Naive thymus-derived CD4-positive, alpha-beta T cell (primary cell): ENCODE results near the gene HS3ST3A1. TPM values are rescaled to one million over a fixed set of nuclear protein-coding genes. Genes with fewer than 3 reads are reported as not detected.

ENCODE experiments used
- ATAC-seq: fragments of 150-1000 bp; cut with Tn5 transposase; 2 replicates; pipeline ENCODE4 v1.10.0; 2021; ENCODE audit warnings: mild to moderate bottlenecking, moderate library complexity
- CTCF ChIA-PET: fragments of 350-600 bp; sonication (Branson Sonifier 250); formaldehyde crosslinking; loops from one replicate; lab custom pipeline; 2021; ENCODE audit warnings: antibody characterized with exemption; lab: Charles Lee
- POLR2A ChIA-PET: fragments of 350-600 bp; sonication (Branson Sonifier 250); formaldehyde crosslinking; loops from one replicate; lab custom pipeline; 2021; ENCODE audit warnings: antibody characterized with exemption, inconsistent platforms; lab: Charles Lee
- DNase-seq, 9 donors: peaks; one replicate each; pipeline versions ENCODE4 v3.0.0 to v3.0.0-alpha.2; 2020 to 2022; ENCODE audit warnings: mixed read lengths in 1 of 9
- H3K27ac ChIP-seq: one replicate; pipeline ENCODE4 v1.7.0; 2013; ENCODE audit warnings: mild to moderate bottlenecking, low read depth, low read length, moderate library complexity
- H3K27me3 ChIP-seq, 2 donors: one replicate each; pipeline ENCODE4 v1.7.0; 2013; ENCODE audit warnings: low read length in 2 of 2, mild to moderate bottlenecking in 2 of 2, moderate library complexity in 2 of 2; ENCODE audit not compliant: control insufficient read depth in 2 of 2, insufficient read depth in 2 of 2
- H3K36me3 ChIP-seq, 3 experiments: 1 replicate in 2 of 3; 2 replicates in 1 of 3; pipeline ENCODE4 v1.7.0; 2013; ENCODE audit warnings: low read length in 3 of 3, mild to moderate bottlenecking in 3 of 3, moderate library complexity in 1 of 3; ENCODE audit not compliant: insufficient read depth in 3 of 3, control insufficient read depth in 2 of 3
- H3K4me1 ChIP-seq, 2 donors: one replicate each; pipeline ENCODE4 v1.7.0; 2013; ENCODE audit warnings: low read length in 2 of 2, mild to moderate bottlenecking in 2 of 2, moderate library complexity in 1 of 2; ENCODE audit not compliant: control insufficient read depth in 2 of 2, insufficient read depth in 2 of 2
- H3K4me3 ChIP-seq: 2 replicates; pipeline ENCODE4 v1.7.0; 2013; ENCODE audit warnings: mild to moderate bottlenecking, low read length
- H3K9me3 ChIP-seq, 3 experiments: 1 replicate in 2 of 3; 2 replicates in 1 of 3; pipeline ENCODE4 v1.7.0; 2013; ENCODE audit warnings: low read length in 3 of 3; ENCODE audit not compliant: control insufficient read depth in 2 of 3
- H3K27ac Mint-ChIP-seq, 9 donors: one replicate each; pipeline ENCODE4 v1.8.0; 2020 to 2022; ENCODE audit warnings: mixed read lengths in 9 of 9, mild to moderate bottlenecking in 8 of 9, moderate library complexity in 5 of 9, inconsistent platforms in 2 of 9
- H3K27me3 Mint-ChIP-seq, 5 donors: one replicate each; pipeline ENCODE4 v1.8.0; 2021 to 2022; ENCODE audit warnings: mixed read lengths in 5 of 5, mild to moderate bottlenecking in 1 of 5
- H3K36me3 Mint-ChIP-seq, 5 donors: one replicate each; pipeline ENCODE4 v1.8.0; 2020 to 2022; ENCODE audit warnings: mixed read lengths in 5 of 5, mild to moderate bottlenecking in 3 of 5, inconsistent platforms in 1 of 5
- H3K4me1 Mint-ChIP-seq, 7 donors: one replicate each; pipeline ENCODE4 v1.8.0; 2020 to 2022; ENCODE audit warnings: mixed read lengths in 7 of 7, mild to moderate bottlenecking in 3 of 7, inconsistent platforms in 1 of 7
- H3K4me3 Mint-ChIP-seq, 10 donors: one replicate each; pipeline ENCODE4 v1.8.0; 2020 to 2022; ENCODE audit warnings: mild to moderate bottlenecking in 10 of 10, mixed read lengths in 10 of 10, moderate library complexity in 6 of 10, inconsistent platforms in 2 of 10
- H3K9me3 Mint-ChIP-seq, 11 donors: one replicate each; pipeline ENCODE4 v1.8.0; 2020 to 2022; ENCODE audit warnings: mixed read lengths in 11 of 11, mild to moderate bottlenecking in 4 of 11, inconsistent platforms in 1 of 11, moderate library complexity in 1 of 11
- intact Hi-C, 2 donors: fragments of 100-400 bp; cut with micrococcal nuclease; formaldehyde crosslinking; loops; one replicate each; pipeline ENCODE4 v1.15.1; 2023
- polyA plus RNA-seq, 2 donors: library from polyadenylated mRNA; unstranded; fragments of 300-500 nt; fragmentation: Illumina TruSeq; gene quantifications; one replicate each; pipeline ENCODE4 v1.2.3, GENCODE V29; 2021
- total RNA-seq, 6 experiments: library from RNA in 5 of 6; stranded (reverse) in 5 of 6; gene quantifications; 1 replicate in 5 of 6; 2 replicates in 1 of 6; pipeline ENCODE4 v1.2.3 and lab custom pipeline; 2021 to 2026

Gene HS3ST3A1
- total and polyA plus RNA-seq, 7 experiments from 2014 or later: 0.87 to 4.2 (median 3.6) TPM; not detected in 2

DNA sequence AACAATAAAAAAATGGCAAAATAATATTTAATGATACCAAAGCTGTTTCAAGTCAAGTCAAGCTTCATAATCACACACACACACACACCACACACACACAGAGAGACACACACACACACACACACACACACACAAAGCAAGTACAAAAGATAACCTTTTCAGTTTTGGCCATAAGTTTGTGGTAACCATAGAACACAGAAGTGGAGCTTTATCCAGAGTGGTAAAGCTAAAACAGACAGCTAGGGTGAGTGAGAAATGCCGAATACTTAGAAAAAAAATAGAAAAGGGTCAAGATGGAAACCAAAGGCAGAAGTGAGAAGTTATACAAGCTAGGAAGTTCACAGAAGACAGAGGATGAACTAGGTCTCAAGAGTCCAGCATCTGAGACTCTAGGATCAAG, 79.0 kb downstream of the HS3ST3A1 start:
- ChIA-PET POLR2A (no interaction called here), CTCF (interaction anchor here (0.7 kb wide), 1 partner anchor 119 kb away, joined by 4 read pairs; no protein-coding TSS in a partner anchor)
- H3K9me3 Mint-ChIP-seq: peaks cover 0 to 2% (median 0%) of the 10 kb centered on the region in 11 donors
- intact Hi-C loops: no loop called here
- Histone ChIP-seq H3K36me3 (no peaks in the 10 kb centered on the region), H3K27ac (no peak overlapping the region), H3K27me3 (no peaks in the 10 kb centered on the region), H3K9me3 (no peaks in the 10 kb centered on the region), H3K4me3 (no peak overlapping the region), H3K4me1 (no peaks in the 10 kb centered on the region)
- H3K4me3 Mint-ChIP-seq: no peak overlapping the region
- no peak overlapping the region for H3K27ac Mint-ChIP-seq
- no peaks in the 10 kb centered on the region for H3K36me3 Mint-ChIP-seq
- DNase-seq (no peak), ATAC-seq (no peak)
- peaks cover 0 to 19% (median 7%) of the 10 kb centered on the region in 5 donors for H3K27me3 Mint-ChIP-seq
- no peaks in the 10 kb centered on the region for H3K4me1 Mint-ChIP-seq

DNA sequence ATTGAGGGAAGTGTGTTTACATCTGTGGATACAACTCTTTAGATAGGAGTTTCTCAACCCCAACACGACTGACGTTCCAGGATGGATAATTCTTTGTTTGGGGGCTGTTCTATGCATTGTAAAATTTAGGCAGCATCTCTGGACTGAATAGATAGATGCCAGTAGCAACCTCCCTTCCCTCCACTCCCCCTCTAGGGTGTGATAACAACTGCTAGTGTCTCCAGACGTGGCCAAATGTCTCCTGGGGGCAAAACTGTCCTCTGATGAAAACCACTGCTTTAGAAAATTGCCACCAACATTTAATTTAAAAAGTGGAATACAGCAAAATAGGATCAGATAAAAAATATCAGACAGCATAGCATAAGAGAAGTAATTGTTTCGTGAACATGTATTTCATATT, 79.9 kb downstream of the HS3ST3A1 start:
- Mint-ChIP-seq H3K27ac (no peak overlapping the region), H3K4me1 (no peaks in the 10 kb centered on the region), H3K4me3 (no peak overlapping the region), H3K9me3 (peaks cover 0 to 3% (median 0%) of the 10 kb centered on the region in 11 donors), H3K27me3 (peaks cover 0 to 13% (median 4%) of the 10 kb centered on the region in 5 donors), H3K36me3 (no peaks in the 10 kb centered on the region)
- no peak for ATAC-seq
- Histone ChIP-seq H3K4me1 (no peaks in the 10 kb centered on the region), H3K27ac (no peak overlapping the region), H3K4me3 (no peak overlapping the region), H3K9me3 (no peaks in the 10 kb centered on the region), H3K27me3 (no peaks in the 10 kb centered on the region), H3K36me3 (no peaks in the 10 kb centered on the region)
- DNase-seq: no peak
- intact Hi-C loops: no loop called here
- CTCF ChIA-PET: no interaction called here
- POLR2A ChIA-PET: no interaction called here

DNA sequence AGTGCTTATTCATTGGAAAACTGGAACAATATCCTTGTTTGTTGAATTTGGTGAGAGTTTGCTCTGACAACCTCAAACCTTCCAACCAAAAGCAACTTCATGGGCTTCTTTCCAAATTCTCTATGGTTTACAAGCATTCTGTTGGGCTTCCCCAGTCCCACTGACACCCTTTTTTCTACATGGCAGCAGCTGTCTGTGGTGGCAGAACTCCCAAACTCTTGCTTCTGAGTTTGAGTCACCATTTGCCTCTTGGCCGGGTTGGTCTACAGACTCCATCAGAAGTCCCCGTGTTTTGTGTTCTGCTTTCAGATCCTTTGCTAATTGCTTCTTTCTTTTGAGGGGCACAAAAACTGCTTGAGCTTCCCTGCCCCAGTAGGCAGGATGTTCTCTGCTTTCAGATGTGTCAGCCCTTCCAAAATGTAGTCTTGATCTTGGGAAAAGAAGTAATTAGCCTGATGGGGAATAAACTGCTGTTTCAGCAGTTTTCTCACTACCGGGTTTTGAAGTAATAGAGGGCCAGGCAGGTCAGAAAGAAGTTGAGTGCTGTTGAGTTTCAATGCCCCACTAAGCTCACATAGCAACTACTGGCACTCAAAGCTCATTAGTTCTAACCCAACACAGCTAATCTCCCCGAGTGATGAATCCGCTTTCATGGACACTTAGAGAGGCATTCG, 80.7 kb downstream of the HS3ST3A1 start:
- H3K4me1 ChIP-seq: no peaks in the 10 kb centered on the region
- POLR2A ChIA-PET: no interaction called here
- H3K4me1 Mint-ChIP-seq: no peaks in the 10 kb centered on the region
- H3K27me3 ChIP-seq: no peaks in the 10 kb centered on the region
- ATAC-seq (no peak), DNase-seq (no peak)
- intact Hi-C loops: no loop called here
- H3K36me3 ChIP-seq: no peaks in the 10 kb centered on the region
- no peaks in the 10 kb centered on the region for H3K36me3 Mint-ChIP-seq
- CTCF ChIA-PET: no interaction called here
- H3K4me3 ChIP-seq: no peak overlapping the region
- no peak overlapping the region for H3K4me3 Mint-ChIP-seq
- H3K27me3 Mint-ChIP-seq: peaks cover 0 to 15% (median under 1%) of the 10 kb centered on the region in 5 donors
- H3K27ac Mint-ChIP-seq: no peak overlapping the region
- no peak overlapping the region for H3K27ac ChIP-seq
- H3K9me3 ChIP-seq: no peaks in the 10 kb centered on the region
- H3K9me3 Mint-ChIP-seq: peaks cover 0 to 3% (median 0%) of the 10 kb centered on the region in 11 donors

DNA sequence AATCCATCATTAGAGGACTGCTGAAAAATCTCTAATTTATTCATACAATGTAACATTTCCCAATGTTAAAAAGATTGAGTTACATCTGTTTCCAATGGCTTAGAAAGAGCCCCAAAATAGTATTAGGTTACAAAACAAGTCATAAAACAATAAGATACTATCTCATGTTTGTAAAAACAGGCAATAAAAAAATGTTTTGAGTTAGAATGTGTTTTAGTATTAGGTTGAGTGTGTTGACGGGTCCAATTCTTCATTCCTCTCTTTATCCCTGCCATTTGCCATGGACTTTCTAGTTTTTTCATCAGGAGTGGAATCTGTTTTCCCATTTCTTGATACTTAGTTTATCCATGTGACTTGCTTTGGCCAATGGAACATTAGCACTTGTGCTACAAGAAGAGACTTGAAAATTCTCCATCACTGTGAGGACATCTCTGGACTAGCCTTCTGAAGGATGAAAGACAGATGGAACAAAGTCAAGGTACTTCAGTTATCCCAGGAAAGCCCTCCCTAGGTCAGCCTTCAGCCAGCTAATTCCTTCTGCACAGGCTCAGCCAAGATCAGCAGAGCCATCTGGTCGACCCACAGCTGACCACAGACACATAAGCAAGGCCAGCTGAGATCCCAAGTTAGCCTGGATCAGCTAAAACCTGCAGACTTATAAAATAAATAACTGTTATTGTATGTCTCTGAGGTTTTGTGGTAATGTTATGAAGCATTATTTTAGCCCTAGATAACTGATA, 83.3 kb downstream of the HS3ST3A1 start:
- H3K4me3 Mint-ChIP-seq: no peak overlapping the region
- no peaks in the 10 kb centered on the region for H3K4me1 Mint-ChIP-seq
- POLR2A ChIA-PET: no interaction called here
- H3K27me3 Mint-ChIP-seq: peaks cover 0 to 13% (median 4%) of the 10 kb centered on the region in 5 donors
- no peak for DNase-seq
- ATAC-seq: no peak
- peaks cover 0 to 4% (median 0%) of the 10 kb centered on the region in 11 donors for H3K9me3 Mint-ChIP-seq
- Histone ChIP-seq H3K4me1 (no peaks in the 10 kb centered on the region), H3K27ac (no peak overlapping the region), H3K36me3 (no peaks in the 10 kb centered on the region), H3K9me3 (no peaks in the 10 kb centered on the region), H3K27me3 (no peaks in the 10 kb centered on the region), H3K4me3 (no peak overlapping the region)
- H3K36me3 Mint-ChIP-seq: no peaks in the 10 kb centered on the region
- CTCF ChIA-PET: no interaction called here
- intact Hi-C loops: no loop called here
- H3K27ac Mint-ChIP-seq: peak overlapping the region in 1 of 9 donors; percentile 3

DNA sequence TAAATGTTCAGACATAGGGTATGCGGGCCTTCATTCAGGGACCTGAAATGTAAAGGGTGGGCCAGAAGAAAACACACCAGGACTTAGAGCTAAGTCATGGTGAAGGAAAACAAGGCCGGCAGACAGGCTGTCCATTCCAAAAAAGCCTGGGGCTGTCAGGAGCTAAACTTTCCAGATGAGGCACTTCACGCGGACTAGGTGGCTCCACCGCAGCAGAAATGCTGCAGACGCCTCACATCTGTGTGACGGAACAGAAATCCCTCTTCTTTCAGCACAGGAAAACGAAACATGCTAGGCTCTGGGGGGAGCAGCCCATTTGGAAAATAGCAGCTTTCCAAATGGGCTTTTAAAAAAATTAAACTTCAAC, 88.7 kb downstream of the HS3ST3A1 start:
- Histone ChIP-seq H3K36me3 (no peaks in the 10 kb centered on the region), H3K4me1 (no peaks in the 10 kb centered on the region), H3K4me3 (no peak overlapping the region), H3K9me3 (no peaks in the 10 kb centered on the region), H3K27me3 (no peaks in the 10 kb centered on the region), H3K27ac (no peak overlapping the region)
- Mint-ChIP-seq H3K27ac (no peak overlapping the region), H3K36me3 (peaks cover 0 to 3% (median 0%) of the 10 kb centered on the region in 5 donors), H3K4me1 (peaks cover 7 to 20% (median 16%) of the 10 kb centered on the region in 7 donors), H3K27me3 (peaks cover 13 to 21% (median 17%) of the 10 kb centered on the region in 5 donors), H3K9me3 (peaks cover 0 to 4% (median 0%) of the 10 kb centered on the region in 11 donors), H3K4me3 (no peak overlapping the region)
- intact Hi-C loops: no loop called here
- no peak for ATAC-seq
- ChIA-PET CTCF (no interaction called here), POLR2A (no interaction called here)
- DNase-seq: no peak

DNA sequence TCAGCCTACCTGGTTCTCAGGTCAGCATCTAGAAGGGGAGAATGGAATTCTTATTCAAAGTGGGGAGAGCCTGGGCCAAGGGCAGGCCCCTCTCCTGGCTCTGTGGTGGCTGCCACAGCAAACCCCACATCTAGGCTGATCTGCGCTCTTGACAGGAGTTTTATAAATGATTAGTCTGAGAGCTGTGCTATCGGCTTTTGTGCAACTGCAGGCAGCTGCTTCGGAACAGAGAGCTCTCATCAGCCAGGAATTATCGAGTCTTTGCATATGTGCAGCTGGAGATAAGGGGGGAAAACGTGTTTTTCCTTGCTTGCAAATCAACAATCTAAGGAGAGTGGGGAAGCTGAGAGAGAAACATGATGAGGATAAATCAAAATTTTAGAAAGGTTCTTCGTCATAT, 91.7 kb downstream of the HS3ST3A1 start:
- no peak overlapping the region for H3K27ac ChIP-seq
- H3K27me3 Mint-ChIP-seq: peaks cover 12 to 24% (median 17%) of the 10 kb centered on the region in 5 donors
- peaks cover 0 to 3% (median 0%) of the 10 kb centered on the region in 11 donors for H3K9me3 Mint-ChIP-seq
- ChIA-PET CTCF (no interaction called here), POLR2A (no interaction called here)
- peak overlapping the region in 1 of 9 donors; percentile 30 for H3K27ac Mint-ChIP-seq
- no peaks in the 10 kb centered on the region for H3K9me3 ChIP-seq
- H3K4me3 Mint-ChIP-seq: peak overlapping the region in 3 of 10 donors; percentile 24 to 36 (median 35)
- DNase-seq: no peak
- no peaks in the 10 kb centered on the region for H3K4me1 ChIP-seq
- H3K36me3 Mint-ChIP-seq: peaks cover 0 to 3% (median 0%) of the 10 kb centered on the region in 5 donors
- H3K36me3 ChIP-seq: no peaks in the 10 kb centered on the region
- no peak overlapping the region for H3K4me3 ChIP-seq
- H3K4me1 Mint-ChIP-seq: peaks cover 7 to 20% (median 16%) of the 10 kb centered on the region in 7 donors
- intact Hi-C loops: no loop called here
- no peak for ATAC-seq
- H3K27me3 ChIP-seq: no peaks in the 10 kb centered on the region
